ENCODE measurements around the gene MICAL3.

The MICAL3 gene

DNA sequence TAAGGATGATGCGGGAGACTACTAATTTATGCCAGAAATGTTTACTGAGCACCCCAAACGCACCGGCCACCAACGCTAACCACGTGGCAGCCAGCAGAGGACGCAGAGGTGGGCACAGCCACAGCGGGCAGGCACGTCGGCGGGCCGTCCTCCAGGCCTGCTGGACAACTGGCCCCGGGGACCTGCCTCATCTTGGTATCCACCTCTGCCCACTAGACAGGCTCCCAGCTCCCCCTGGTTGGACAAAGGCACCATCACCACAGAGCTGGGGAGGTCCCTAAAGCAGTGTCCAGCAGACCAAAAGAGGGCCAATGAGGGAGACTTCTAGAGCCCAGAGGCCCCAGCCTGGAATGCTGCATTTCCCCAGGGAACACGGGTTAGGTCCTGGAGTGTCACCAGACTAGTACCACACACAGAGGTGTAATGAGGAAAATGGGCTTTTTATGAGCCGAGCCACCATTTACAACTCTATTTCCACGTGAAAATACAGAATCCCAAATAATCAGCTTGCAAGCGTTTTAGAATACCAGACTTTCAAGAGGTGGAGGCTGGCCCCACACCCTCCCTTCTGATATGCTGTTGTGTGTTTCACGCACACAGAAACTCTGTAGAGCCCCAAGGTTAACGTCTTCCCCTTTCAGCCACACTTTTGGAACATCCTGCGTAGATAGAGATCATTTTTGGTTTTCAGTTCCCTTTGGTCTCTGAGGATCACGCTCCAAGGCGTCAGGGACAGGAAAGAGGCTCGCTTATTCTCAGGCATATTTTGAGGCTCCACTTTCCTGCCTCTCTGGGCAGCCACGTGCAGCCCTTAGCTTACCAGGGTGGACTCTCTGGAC is 226.4 kb downstream of the MICAL3 start:
- H3K4me3 ChIP-seq (ENCODE audit: low read length): no peak overlapping the region
- TF ChIP-seq CTCF (conservative IDR thresholded peaks at IDR 0.05; ENCODE audit: low read length): no peak
- DNase-seq (ENCODE audit: low read depth): no peak

DNA sequence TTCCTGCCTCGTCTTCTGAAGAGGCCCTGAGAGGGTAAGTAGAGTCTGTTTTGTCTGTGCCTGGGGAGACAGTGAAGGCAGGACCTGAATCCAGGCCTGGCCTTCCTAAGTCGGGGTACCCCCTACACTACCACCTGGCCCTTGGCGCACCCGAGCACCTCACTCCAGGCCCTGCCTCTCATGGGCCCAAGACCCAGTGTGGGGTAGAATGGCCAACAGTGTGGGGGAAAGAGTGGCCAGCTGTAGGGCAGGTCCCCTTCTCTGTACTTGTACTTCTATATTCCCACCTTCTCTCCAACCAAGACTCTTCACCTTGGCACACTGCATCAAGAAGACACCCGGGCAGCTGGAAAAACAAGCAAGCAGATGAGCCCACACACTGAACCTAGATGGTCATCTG is 227.7 kb downstream of the MICAL3 start:
- no peak overlapping the region for H3K4me3 ChIP-seq (ENCODE audit: low read length)
- DNase-seq (ENCODE audit: low read depth): no peak
- no peak for TF ChIP-seq CTCF (conservative IDR thresholded peaks at IDR 0.05; ENCODE audit: low read length)

- no peak for DNase-seq (ENCODE audit: low read depth)
- no peak overlapping the region for H3K4me3 ChIP-seq (ENCODE audit: low read length)
- TF ChIP-seq CTCF (conservative IDR thresholded peaks at IDR 0.05; ENCODE audit: low read length): no peak
Observed at GRCh38 chr22:17795661-17796548, 228.5 kb downstream of the MICAL3 start.

- H3K4me3 ChIP-seq (ENCODE audit: low read length): no peak overlapping the region
- TF ChIP-seq CTCF (conservative IDR thresholded peaks at IDR 0.05; ENCODE audit: low read length): no peak
- DNase-seq (ENCODE audit: low read depth): no peak
Observed at GRCh38 chr22:17794726-17795542, 229.4 kb downstream of the MICAL3 start.

- no peak for TF ChIP-seq CTCF (conservative IDR thresholded peaks at IDR 0.05; ENCODE audit: low read length)
- H3K4me3 ChIP-seq (ENCODE audit: low read length): no peak overlapping the region
- DNase-seq (ENCODE audit: low read depth): no peak
Observed at GRCh38 chr22:17792854-17793434, 231.4 kb downstream of the MICAL3 start.

DNA sequence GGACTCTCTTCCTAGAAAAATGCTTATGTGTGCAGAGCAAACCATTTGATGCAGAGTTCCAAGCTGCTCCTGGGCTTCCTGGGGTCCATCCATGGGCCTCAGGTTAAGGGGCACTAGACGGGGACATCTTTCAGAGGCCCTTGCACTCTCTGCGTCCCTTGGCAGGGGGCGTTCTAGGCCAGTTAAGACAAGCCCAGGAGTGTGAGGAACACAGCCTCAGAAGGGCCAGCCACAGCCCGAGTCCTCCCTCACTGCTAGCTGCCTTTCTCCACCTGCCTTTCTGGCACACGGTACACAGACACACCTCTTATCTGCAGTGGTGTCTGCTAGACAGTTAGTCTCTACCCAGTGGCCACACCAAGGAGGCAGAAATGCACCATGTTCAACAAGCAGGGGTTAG is 232.1 kb downstream of the MICAL3 start:
- no peak for DNase-seq (ENCODE audit: low read depth)
- TF ChIP-seq CTCF (conservative IDR thresholded peaks at IDR 0.05; ENCODE audit: low read length): no peak
- H3K4me3 ChIP-seq (ENCODE audit: low read length): no peak overlapping the region
